ENCODE results near the gene TPGS2. TPM values are rescaled to one million over a fixed set of nuclear protein-coding genes. Genes with fewer than 3 reads are reported as not detected.

The TPGS2 gene
- total and polyA plus RNA-seq, 10 donors = 23.5 to 93.3 (median 37.9) TPM

GRCh38 chr18:36813101-36813775 is 15.6 kb downstream of the TPGS2 start:
- Histone ChIP-seq H3K4me3 (no peak overlapping the region), H3K4me1 (peaks cover 0 to 16% (median 7%) of the 10 kb centered on the region in 6 donors), H3K36me3 (peaks cover 0 to 83% (median 6%) of the 10 kb centered on the region in 6 donors), H3K27ac (peak overlapping the region in 4 of 8 donors; percentile 17 to 59 (median 42)), H3K9me3 (no peaks in the 10 kb centered on the region), H3K27me3 (replicated peaks in 1 of 7) (no peaks in the 10 kb centered on the region)
- TF ChIP-seq POLR2AphosphoS5 (IDR thresholded peaks at IDR 0.05) (no peak), CTCF (IDR thresholded peaks at IDR 0.05 in 8 of 11, conservative IDR thresholded peaks at IDR 0.05 in 3 of 11) (no peak), POLR2A (IDR thresholded peaks at IDR 0.05) (no peak)
- DNase-seq = no peak
- 74 to 89% (median 82%) methylated on average over 4 of the region's 4 CpGs for WGBS, 5 donors
- intact Hi-C loops (cut with DNase I; ENCODE audit: low total_unique reads) = no loop called here

- intact Hi-C loops (cut with DNase I; ENCODE audit: low total_unique reads) = no loop called here
- no peak for TF ChIP-seq POLR2A (IDR thresholded peaks at IDR 0.05)
- no peak for TF ChIP-seq CTCF (IDR thresholded peaks at IDR 0.05 in 8 of 11, conservative IDR thresholded peaks at IDR 0.05 in 3 of 11)
- TF ChIP-seq POLR2AphosphoS5 (IDR thresholded peaks at IDR 0.05) = peak in 1 of 3 donors; percentile 44
- no peaks in the 10 kb centered on the region for H3K9me3 ChIP-seq
- 72 to 88% (median 86%) methylated on average over 3 of the region's 3 CpGs for WGBS, 5 donors
- no peak overlapping the region for H3K4me3 ChIP-seq
- peak overlapping the region in 4 of 8 donors; percentile 17 to 59 (median 42) for H3K27ac ChIP-seq
- H3K27me3 ChIP-seq (replicated peaks in 1 of 7) = no peaks in the 10 kb centered on the region
- no peak for DNase-seq
- H3K36me3 ChIP-seq = peaks cover 0 to 83% (median 3%) of the 10 kb centered on the region in 6 donors
- H3K4me1 ChIP-seq = peaks cover 0 to 16% (median 7%) of the 10 kb centered on the region in 6 donors
These were observed 16.1 kb downstream of the TPGS2 start for GRCh38 chr18:36812678-36813077.

GRCh38 chr18:36811955-36812354 is 16.8 kb downstream of the TPGS2 start:
- no peak for TF ChIP-seq POLR2A (IDR thresholded peaks at IDR 0.05)
- TF ChIP-seq POLR2AphosphoS5 (IDR thresholded peaks at IDR 0.05) = no peak
- TF ChIP-seq CTCF (IDR thresholded peaks at IDR 0.05 in 8 of 11, conservative IDR thresholded peaks at IDR 0.05 in 3 of 11) = no peak
- H3K9me3 ChIP-seq = no peaks in the 10 kb centered on the region
- H3K27ac ChIP-seq = peak overlapping the region in 2 of 8 donors; percentile 32 to 49
- DNase-seq = no peak
- intact Hi-C loops (cut with DNase I; ENCODE audit: low total_unique reads) = no loop called here
- H3K27me3 ChIP-seq (replicated peaks in 1 of 7) = no peaks in the 10 kb centered on the region
- H3K4me3 ChIP-seq = no peak overlapping the region
- H3K36me3 ChIP-seq = peaks cover 0 to 83% (median 8%) of the 10 kb centered on the region in 6 donors
- H3K4me1 ChIP-seq = peaks cover 0 to 16% (median 7%) of the 10 kb centered on the region in 6 donors

- Histone ChIP-seq H3K36me3 (peaks cover 0 to 82% (median 10%) of the 10 kb centered on the region in 6 donors), H3K27ac (peak overlapping the region in 1 of 8 donors; percentile 49), H3K27me3 (replicated peaks in 1 of 7) (no peaks in the 10 kb centered on the region), H3K4me3 (no peak overlapping the region), H3K9me3 (no peaks in the 10 kb centered on the region), H3K4me1 (peaks cover 0 to 16% (median 7%) of the 10 kb centered on the region in 6 donors)
- intact Hi-C loops (cut with DNase I; ENCODE audit: low total_unique reads) = no loop called here
- WGBS, 5 donors = 87 to 99% (median 90%) methylated on average over 3 of the region's 3 CpGs
- TF ChIP-seq POLR2AphosphoS5 (IDR thresholded peaks at IDR 0.05) (no peak), POLR2A (IDR thresholded peaks at IDR 0.05) (no peak), CTCF (IDR thresholded peaks at IDR 0.05 in 8 of 11, conservative IDR thresholded peaks at IDR 0.05 in 3 of 11) (no peak)
- no peak for DNase-seq
These were observed 17.4 kb downstream of the TPGS2 start for GRCh38 chr18:36811430-36811829.
